Adipocyte (in vitro differentiated cells): ENCODE data around the gene WDR19.

Experiments
- DNase-seq: peaks from one replicate; pipeline ENCODE4 v3.0.0-alpha.2; 2015; ENCODE audit warnings: low read depth
- H3K27me3 ChIP-seq: replicated peaks from 2 replicates; pipeline ENCODE4 v1.7.0; 2013; ENCODE audit warnings: mild to moderate bottlenecking, low read length, moderate library complexity; ENCODE audit not compliant: control insufficient read depth, insufficient read depth
- H3K36me3 ChIP-seq: 2 replicates; pipeline ENCODE4 v1.7.0; 2013; ENCODE audit warnings: low read length, mild to moderate bottlenecking, moderate library complexity; ENCODE audit not compliant: control insufficient read depth, insufficient read depth, severe bottlenecking
- H3K4me1 ChIP-seq: 2 replicates; pipeline ENCODE4 v1.7.0; 2013; ENCODE audit warnings: mild to moderate bottlenecking, low read length, moderate library complexity; ENCODE audit not compliant: control insufficient read depth, insufficient read depth
- H3K4me3 ChIP-seq: 2 replicates; pipeline ENCODE4 v1.7.0; 2013; ENCODE audit warnings: mild to moderate bottlenecking, low read length, moderate library complexity
- H3K9ac ChIP-seq: 2 replicates; pipeline ENCODE4 v1.7.0; 2013; ENCODE audit warnings: mild to moderate bottlenecking, low read length, moderate library complexity
- H3K9me3 ChIP-seq: 2 replicates; pipeline ENCODE4 v1.7.0; 2013; ENCODE audit warnings: mild to moderate bottlenecking, low read length, moderate library complexity; ENCODE audit not compliant: control insufficient read depth

Gene WDR19

DNA sequence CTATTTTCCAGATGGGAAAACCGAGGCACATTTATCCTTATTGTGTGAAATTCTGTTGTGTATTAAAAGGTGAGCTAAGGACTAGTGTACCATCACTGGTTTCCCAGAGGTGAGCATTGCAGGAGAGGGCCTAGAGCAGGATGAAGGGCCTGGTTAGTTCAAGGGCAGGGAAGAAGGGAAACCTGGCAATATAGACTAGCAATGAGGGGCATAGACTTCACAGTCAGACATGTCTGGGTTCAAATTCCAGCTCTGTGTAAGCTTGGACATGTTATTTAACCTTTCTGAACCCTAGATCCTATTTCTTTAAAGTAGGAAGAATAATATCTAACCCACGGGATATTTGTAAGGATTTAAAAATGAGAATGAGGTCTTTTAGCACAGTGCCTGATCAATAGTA is 50.8 kb downstream of the WDR19 start:
- Histone ChIP-seq H3K9ac (no peak overlapping the region), H3K9me3 (no peaks in the 10 kb centered on the region)
- DNase-seq = no peak

DNA sequence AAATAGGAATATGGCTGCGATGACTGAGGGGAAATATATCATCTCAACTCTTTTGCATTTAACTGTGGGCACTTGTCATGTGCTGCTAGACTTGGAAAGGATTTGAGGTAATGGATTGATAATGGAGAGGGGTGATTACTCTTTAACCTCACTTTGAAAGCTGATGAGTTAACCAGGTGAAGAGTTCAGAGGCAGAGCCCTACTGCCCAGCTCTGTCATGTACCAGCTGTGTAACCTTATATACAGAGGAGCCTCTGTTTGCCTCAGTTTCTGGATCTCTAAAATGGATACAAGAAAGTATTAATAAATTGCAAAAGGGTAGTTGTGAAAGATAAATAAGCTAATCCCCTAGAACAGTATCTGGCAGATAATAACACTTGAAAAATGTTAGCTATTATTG is 51.5 kb downstream of the WDR19 start:
- H3K4me3 ChIP-seq = no peak overlapping the region
- no peaks in the 10 kb centered on the region for H3K9me3 ChIP-seq
- H3K27me3 ChIP-seq = no peaks in the 10 kb centered on the region
- peaks cover 32% of the 10 kb centered on the region for H3K36me3 ChIP-seq
- H3K4me1 ChIP-seq = peaks cover 29% of the 10 kb centered on the region
- DNase-seq = no peak
- H3K9ac ChIP-seq = no peak overlapping the region

More for the DNA sequence above, 50.8 kb downstream of the WDR19 start:
- no peak overlapping the region for H3K4me3 ChIP-seq
- H3K4me1 ChIP-seq = peaks cover 26% of the 10 kb centered on the region
- peaks cover 39% of the 10 kb centered on the region for H3K36me3 ChIP-seq
- H3K27me3 ChIP-seq = no peaks in the 10 kb centered on the region

DNA sequence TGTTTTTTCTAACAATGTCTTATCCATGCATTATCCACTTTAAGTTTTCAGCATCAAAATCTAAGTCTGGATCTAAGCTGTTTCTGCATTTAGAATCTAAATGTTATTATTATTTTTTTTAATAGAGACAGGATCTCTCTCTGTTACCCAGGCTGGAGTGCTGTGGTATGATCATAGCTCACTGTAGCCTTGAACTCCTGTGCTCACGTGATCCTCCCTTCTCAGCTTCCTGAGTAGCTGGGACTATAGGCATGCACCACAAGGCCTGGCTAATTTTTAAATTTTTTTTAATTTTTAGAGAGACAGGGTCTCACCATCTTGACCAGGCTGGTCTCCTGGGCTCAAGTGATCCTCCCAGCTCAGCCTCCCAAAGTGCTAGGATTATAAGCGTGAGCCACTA is 52.7 kb downstream of the WDR19 start:
- no peak overlapping the region for H3K9ac ChIP-seq
- peaks cover 21% of the 10 kb centered on the region for H3K36me3 ChIP-seq
- no peak overlapping the region for H3K4me3 ChIP-seq
- H3K27me3 ChIP-seq = no peaks in the 10 kb centered on the region
- no peaks in the 10 kb centered on the region for H3K9me3 ChIP-seq
- peaks cover 29% of the 10 kb centered on the region for H3K4me1 ChIP-seq
- no peak for DNase-seq

DNA sequence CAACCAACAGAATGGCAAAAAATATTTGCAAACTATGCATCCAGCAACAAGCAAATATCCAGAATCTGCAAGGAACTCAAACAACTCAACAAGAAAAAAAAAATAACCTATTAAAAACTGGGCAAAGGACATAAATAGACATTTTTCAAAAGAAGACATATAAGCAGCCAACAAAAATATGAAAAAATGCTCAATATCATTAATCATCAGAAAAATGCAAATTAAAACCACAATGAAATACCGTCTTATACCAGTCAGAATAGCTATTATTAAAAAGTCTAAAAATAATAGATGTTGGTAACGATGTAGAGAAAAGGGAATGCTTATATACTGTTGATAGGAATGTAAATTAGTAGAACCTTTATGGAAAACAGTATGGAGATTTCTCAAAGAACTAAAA is 53.4 kb downstream of the WDR19 start:
- Histone ChIP-seq H3K4me1 (peaks cover 29% of the 10 kb centered on the region), H3K9ac (no peak overlapping the region), H3K36me3 (peaks cover 16% of the 10 kb centered on the region), H3K4me3 (no peak overlapping the region), H3K9me3 (no peaks in the 10 kb centered on the region), H3K27me3 (no peaks in the 10 kb centered on the region)
- no peak for DNase-seq

DNA sequence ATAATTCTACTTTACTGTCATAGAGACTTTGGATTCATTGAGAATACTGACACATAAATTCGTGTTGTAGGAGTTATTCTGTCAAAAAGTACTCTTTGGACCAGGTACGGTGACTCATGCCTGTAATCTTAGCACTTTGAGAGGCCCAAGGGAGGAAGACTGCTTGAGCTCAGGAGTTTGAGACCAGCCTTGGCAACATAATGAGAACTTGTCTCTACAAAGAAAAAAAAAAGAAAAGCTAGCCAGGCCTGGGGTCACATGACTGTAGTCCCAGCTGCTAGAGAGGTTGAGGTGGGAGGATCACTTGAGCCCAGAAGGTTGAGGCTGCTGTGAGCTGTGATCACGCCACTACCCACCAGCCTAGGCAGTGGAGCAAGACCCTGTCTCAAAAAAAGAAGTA is 54.9 kb downstream of the WDR19 start:
- Histone ChIP-seq H3K27me3 (no peaks in the 10 kb centered on the region), H3K9ac (no peak overlapping the region), H3K36me3 (peaks cover 13% of the 10 kb centered on the region), H3K4me3 (no peak overlapping the region), H3K9me3 (no peaks in the 10 kb centered on the region), H3K4me1 (peaks cover 29% of the 10 kb centered on the region)
- DNase-seq = no peak

DNA sequence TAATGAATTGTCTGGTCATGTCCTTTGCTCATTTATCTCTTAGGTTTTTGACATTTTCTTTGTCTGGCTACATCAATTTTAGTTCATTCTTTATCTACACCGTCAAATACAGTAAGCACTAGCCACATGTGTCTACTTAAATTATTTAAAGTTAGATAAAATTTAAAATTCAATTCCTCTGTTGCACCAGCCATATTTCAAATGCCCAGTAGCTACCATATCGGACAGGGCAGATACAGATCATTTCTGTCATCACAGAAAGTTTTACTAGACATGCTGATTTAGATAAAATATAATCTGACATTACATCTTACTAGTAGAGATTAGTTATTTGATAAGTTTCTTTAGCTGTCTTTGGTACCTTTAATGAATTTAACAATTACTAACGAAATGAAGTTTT is 61.1 kb downstream of the WDR19 start:
- H3K9me3 ChIP-seq = no peaks in the 10 kb centered on the region
- H3K36me3 ChIP-seq = peaks cover 27% of the 10 kb centered on the region
- no peaks in the 10 kb centered on the region for H3K4me1 ChIP-seq
- H3K27me3 ChIP-seq = no peaks in the 10 kb centered on the region
- no peak for DNase-seq
- H3K4me3 ChIP-seq = no peak overlapping the region
- H3K9ac ChIP-seq = no peak overlapping the region

DNA sequence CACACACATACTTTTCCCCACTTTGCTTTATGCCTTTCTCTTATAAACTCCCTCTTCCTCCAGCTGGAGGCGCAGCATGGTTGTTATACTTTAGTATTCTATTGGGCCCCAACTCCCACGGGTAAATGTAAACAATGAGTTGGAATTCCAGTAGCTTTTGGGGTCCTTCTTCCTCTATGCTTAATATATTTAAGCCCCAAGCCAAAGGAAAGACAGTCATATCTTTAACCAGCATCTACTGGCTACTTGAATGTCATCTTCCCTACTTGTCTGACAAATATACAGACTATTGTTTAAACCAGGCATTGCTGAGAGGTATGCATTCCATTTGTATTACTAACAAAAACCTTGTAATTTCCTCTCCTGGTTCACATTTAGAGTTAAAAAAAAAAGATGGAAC is 72.9 kb downstream of the WDR19 start:
- H3K9ac ChIP-seq = no peak overlapping the region
- no peak overlapping the region for H3K4me3 ChIP-seq
- H3K27me3 ChIP-seq = no peaks in the 10 kb centered on the region
- peaks cover 43% of the 10 kb centered on the region for H3K36me3 ChIP-seq
- peak; percentile 30 for DNase-seq
- no peaks in the 10 kb centered on the region for H3K9me3 ChIP-seq
- no peaks in the 10 kb centered on the region for H3K4me1 ChIP-seq

DNA sequence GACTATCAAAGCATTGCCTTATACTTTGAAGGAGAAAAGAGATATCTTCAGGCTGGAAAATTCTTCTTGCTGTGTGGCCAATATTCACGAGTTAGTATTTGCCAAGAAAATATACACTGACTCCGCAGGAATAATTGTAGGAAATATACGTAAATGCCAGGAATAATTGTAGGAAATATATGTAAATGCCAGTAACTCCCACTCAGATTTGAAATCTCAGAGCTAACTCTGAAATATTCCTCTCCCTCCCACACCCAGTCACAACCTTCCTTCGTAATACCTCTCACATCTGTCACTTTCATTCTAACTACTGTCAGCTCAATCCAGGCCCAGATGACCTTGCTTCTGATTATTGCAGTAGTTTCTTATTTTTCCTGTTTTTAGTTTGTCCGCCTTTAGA is 73.5 kb downstream of the WDR19 start:
- no peaks in the 10 kb centered on the region for H3K9me3 ChIP-seq
- H3K4me3 ChIP-seq = no peak overlapping the region
- no peaks in the 10 kb centered on the region for H3K4me1 ChIP-seq
- H3K9ac ChIP-seq = no peak overlapping the region
- H3K36me3 ChIP-seq = peaks cover 48% of the 10 kb centered on the region
- H3K27me3 ChIP-seq = no peaks in the 10 kb centered on the region
- DNase-seq = no peak

DNA sequence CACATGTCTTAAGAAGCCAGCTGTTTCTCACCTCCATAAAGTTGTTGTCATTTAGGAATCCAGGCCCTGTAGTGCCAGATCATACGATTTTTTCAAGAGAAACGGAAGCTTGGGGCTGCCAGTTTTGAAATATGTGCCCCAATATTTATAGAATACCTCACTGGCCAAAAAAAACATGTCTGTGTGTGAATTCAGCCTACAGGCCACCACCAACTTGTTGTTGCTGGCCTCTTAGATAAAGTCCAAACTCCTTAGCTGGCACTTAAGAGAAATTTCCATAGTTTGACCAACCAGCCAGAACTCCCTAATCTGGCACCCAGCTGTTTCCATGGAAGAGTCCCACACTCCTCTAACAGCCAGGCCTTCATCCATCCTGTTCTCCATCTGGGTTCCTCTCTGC is 74.1 kb downstream of the WDR19 start:
- Histone ChIP-seq H3K9ac (no peak overlapping the region), H3K4me3 (no peak overlapping the region), H3K27me3 (no peaks in the 10 kb centered on the region), H3K36me3 (peaks cover 52% of the 10 kb centered on the region), H3K4me1 (no peaks in the 10 kb centered on the region), H3K9me3 (no peaks in the 10 kb centered on the region)
- peak; percentile 12 for DNase-seq

DNA sequence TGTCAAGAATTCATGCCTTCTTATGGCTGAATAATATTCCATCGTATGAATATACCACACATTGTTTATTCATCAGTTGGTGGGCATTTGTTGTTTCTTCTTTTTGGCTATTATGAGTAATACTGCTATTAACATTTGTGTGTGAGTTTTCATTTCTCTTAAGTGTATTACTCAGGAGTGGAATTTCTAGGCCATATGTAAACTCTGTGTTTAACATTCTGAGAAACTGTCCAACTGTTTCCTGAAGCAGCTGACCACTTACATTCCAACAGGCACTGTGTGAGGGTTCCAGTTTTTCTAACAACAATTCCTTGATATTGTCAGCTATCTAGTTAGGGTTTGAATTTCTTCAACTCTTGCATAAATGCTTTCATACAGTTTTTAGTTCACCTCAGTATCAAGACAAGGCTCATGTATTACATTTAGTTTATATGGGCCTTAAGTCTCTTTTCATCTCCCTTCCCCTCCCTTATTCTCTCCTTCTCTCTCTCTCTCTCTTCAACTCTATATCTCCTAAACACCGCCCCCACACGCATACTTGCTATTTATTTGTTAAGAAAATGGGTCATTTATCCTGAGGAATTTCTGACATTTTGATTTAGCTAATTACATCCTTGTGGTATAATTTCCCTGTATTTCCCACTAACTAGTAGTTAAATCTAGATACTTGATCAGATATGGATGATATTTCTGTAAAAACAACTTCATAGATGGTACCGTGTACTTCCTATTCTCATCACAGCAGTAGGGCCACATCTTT is 77.4 kb downstream of the WDR19 start:
- H3K27me3 ChIP-seq = no peaks in the 10 kb centered on the region
- peak; percentile 34 for DNase-seq
- no peaks in the 10 kb centered on the region for H3K4me1 ChIP-seq
- H3K9me3 ChIP-seq = no peaks in the 10 kb centered on the region
- peaks cover 47% of the 10 kb centered on the region for H3K36me3 ChIP-seq
- no peak overlapping the region for H3K9ac ChIP-seq
- no peak overlapping the region for H3K4me3 ChIP-seq

DNA sequence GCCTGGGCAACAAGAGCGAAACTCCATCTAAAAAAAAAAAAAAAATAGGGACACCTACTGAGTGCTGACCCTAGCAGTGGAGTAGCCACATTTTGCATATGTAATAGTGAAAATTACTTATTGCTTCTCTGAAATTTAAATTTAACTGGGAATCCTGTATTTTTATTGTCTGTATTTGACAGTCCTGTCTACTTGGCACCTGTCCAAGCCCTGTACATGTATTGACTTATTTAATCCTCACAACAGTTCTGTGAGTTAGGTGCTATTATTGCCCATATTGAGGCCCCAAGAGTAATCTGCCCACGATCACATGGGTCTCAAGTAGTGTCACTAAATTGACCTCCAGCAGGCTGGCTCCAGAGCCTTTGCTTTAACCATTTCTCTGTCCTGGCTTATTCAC is 81.6 kb downstream of the WDR19 start:
- H3K9me3 ChIP-seq = no peaks in the 10 kb centered on the region
- H3K4me3 ChIP-seq = no peak overlapping the region
- no peaks in the 10 kb centered on the region for H3K4me1 ChIP-seq
- no peak for DNase-seq
- H3K9ac ChIP-seq = no peak overlapping the region
- no peaks in the 10 kb centered on the region for H3K27me3 ChIP-seq
- peaks cover 33% of the 10 kb centered on the region for H3K36me3 ChIP-seq

DNA sequence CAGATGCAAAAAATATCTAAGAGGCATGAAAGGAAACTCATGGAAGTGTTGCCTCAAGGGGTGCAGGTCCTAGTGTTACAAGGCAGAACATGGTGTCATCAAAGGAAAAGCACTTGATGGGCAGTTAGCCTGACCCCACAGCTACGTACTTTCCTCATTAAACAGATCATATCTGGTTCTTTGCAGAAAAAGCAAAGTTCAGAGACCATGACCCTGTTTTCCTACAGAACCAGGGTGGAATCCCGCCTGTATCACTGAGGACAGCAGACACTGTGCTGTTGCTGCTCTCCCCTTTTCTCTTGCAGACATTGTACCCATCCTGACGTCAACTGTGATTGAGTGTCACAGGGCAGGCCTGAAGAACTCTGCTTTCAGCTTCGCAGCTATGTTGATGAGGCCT is 92.2 kb downstream of the WDR19 start:
- Histone ChIP-seq H3K4me1 (no peaks in the 10 kb centered on the region), H3K9ac (no peak overlapping the region), H3K36me3 (peaks cover 90% of the 10 kb centered on the region), H3K27me3 (no peaks in the 10 kb centered on the region), H3K9me3 (no peaks in the 10 kb centered on the region), H3K4me3 (no peak overlapping the region)
- no peak for DNase-seq
